ENCODE data around the gene PALM.
"Not testable (repeated sequence)": the region's sequence is repeated elsewhere in the genome, so short reads cannot be mapped to it uniquely, and the experiment has no call there.

Gene PALM

GRCh38 chr19:722553-723101 lies 13.9 kb downstream of the PALM start:
- Histone ChIP-seq H3K27me3 (ENCODE audit: insufficient read depth, low read length) (no peaks in the 10 kb centered on the region), H3K9me3 (ENCODE audit: low read length) (no peaks in the 10 kb centered on the region), H3K4me3 (ENCODE audit: low read length) (no peak overlapping the region), H2AFZ (ENCODE audit: low read depth, low read length) (no peak overlapping the region), H3K4me1 (ENCODE audit: insufficient read depth, low read length) (peaks cover 34% of the 10 kb centered on the region), H3K36me3 (ENCODE audit: insufficient read depth, low read length) (peaks cover 4% of the 10 kb centered on the region)

- Histone ChIP-seq H3K27me3 (ENCODE audit: insufficient read depth, low read length) (no peaks in the 10 kb centered on the region), H3K36me3 (ENCODE audit: insufficient read depth, low read length) (peaks cover 9% of the 10 kb centered on the region), H3K9me3 (ENCODE audit: low read length) (no peaks in the 10 kb centered on the region), H3K4me1 (ENCODE audit: insufficient read depth, low read length) (peaks cover 32% of the 10 kb centered on the region), H3K4me3 (ENCODE audit: low read length) (no peak overlapping the region), H2AFZ (ENCODE audit: low read depth, low read length) (no peak overlapping the region)
These were observed 14.5 kb downstream of the PALM start for GRCh38 chr19:723247-723646.

- no peaks in the 10 kb centered on the region for H3K9me3 ChIP-seq (ENCODE audit: low read length)
- H3K4me1 ChIP-seq (ENCODE audit: insufficient read depth, low read length), result peaks cover 27% of the 10 kb centered on the region
- no peak overlapping the region for H2AFZ ChIP-seq (ENCODE audit: low read depth, low read length)
- H3K27me3 ChIP-seq (ENCODE audit: insufficient read depth, low read length), result no peaks in the 10 kb centered on the region
- peaks cover 9% of the 10 kb centered on the region for H3K36me3 ChIP-seq (ENCODE audit: insufficient read depth, low read length)
- no peak overlapping the region for H3K4me3 ChIP-seq (ENCODE audit: low read length)
These were observed 15.0 kb downstream of the PALM start for GRCh38 chr19:723714-724113.

GRCh38 chr19:725461-726089 lies 16.8 kb downstream of the PALM start:
- Histone ChIP-seq H3K4me1 (ENCODE audit: insufficient read depth, low read length) (peaks cover 15% of the 10 kb centered on the region), H3K4me3 (ENCODE audit: low read length) (no peak overlapping the region), H2AFZ (ENCODE audit: low read depth, low read length) (no peak overlapping the region), H3K9me3 (ENCODE audit: low read length) (no peaks in the 10 kb centered on the region), H3K36me3 (ENCODE audit: insufficient read depth, low read length) (peaks cover 18% of the 10 kb centered on the region), H3K27me3 (ENCODE audit: insufficient read depth, low read length) (no peaks in the 10 kb centered on the region)

GRCh38 chr19:726993-727956 lies 18.5 kb downstream of the PALM start:
- H3K9me3 ChIP-seq (ENCODE audit: low read length), result no peaks in the 10 kb centered on the region
- H3K4me1 ChIP-seq (ENCODE audit: insufficient read depth, low read length), result peaks cover 8% of the 10 kb centered on the region
- H3K36me3 ChIP-seq (ENCODE audit: insufficient read depth, low read length), result peaks cover 26% of the 10 kb centered on the region

GRCh38 chr19:728011-728410 lies 19.3 kb downstream of the PALM start:
- Histone ChIP-seq H2AFZ (ENCODE audit: low read depth, low read length) (no peak overlapping the region), H3K9me3 (ENCODE audit: low read length) (no peaks in the 10 kb centered on the region), H3K27me3 (ENCODE audit: insufficient read depth, low read length) (no peaks in the 10 kb centered on the region), H3K4me1 (ENCODE audit: insufficient read depth, low read length) (peaks cover 5% of the 10 kb centered on the region), H3K36me3 (ENCODE audit: insufficient read depth, low read length) (peaks cover 26% of the 10 kb centered on the region), H3K4me3 (ENCODE audit: low read length) (no peak overlapping the region)

More at GRCh38 chr19:726993-727956, 18.5 kb downstream of the PALM start:
- Histone ChIP-seq H3K4me3 (ENCODE audit: low read length) (no peak overlapping the region), H2AFZ (ENCODE audit: low read depth, low read length) (no peak overlapping the region), H3K27me3 (ENCODE audit: insufficient read depth, low read length) (no peaks in the 10 kb centered on the region)

- H3K27me3 ChIP-seq (ENCODE audit: insufficient read depth, low read length); H2AFZ ChIP-seq (ENCODE audit: low read depth, low read length): not testable (repeated sequence)
- peaks cover 30% of the 10 kb centered on the region for H3K36me3 ChIP-seq (ENCODE audit: insufficient read depth, low read length)
These were observed 20.8 kb downstream of the PALM start for GRCh38 chr19:729564-729963.

GRCh38 chr19:729965-730668 lies 21.4 kb downstream of the PALM start:
- peaks cover 30% of the 10 kb centered on the region for H3K36me3 ChIP-seq (ENCODE audit: insufficient read depth, low read length)

More at GRCh38 chr19:729564-729963, 20.8 kb downstream of the PALM start:
- not testable (repeated sequence) for H3K4me1 ChIP-seq (ENCODE audit: insufficient read depth, low read length); H3K9me3 ChIP-seq (ENCODE audit: low read length); H3K4me3 ChIP-seq (ENCODE audit: low read length)

GRCh38 chr19:731000-731399 lies 22.3 kb downstream of the PALM start:
- H3K36me3 ChIP-seq (ENCODE audit: insufficient read depth, low read length), result peaks cover 33% of the 10 kb centered on the region

More at GRCh38 chr19:729965-730668, 21.4 kb downstream of the PALM start:
- H3K4me3 ChIP-seq (ENCODE audit: low read length), result no peak overlapping the region
- H3K9me3 ChIP-seq (ENCODE audit: low read length), result no peaks in the 10 kb centered on the region
- no peaks in the 10 kb centered on the region for H3K4me1 ChIP-seq (ENCODE audit: insufficient read depth, low read length)
- no peaks in the 10 kb centered on the region for H3K27me3 ChIP-seq (ENCODE audit: insufficient read depth, low read length)
- no peak overlapping the region for H2AFZ ChIP-seq (ENCODE audit: low read depth, low read length)

GRCh38 chr19:732148-733069 lies 23.7 kb downstream of the PALM start:
- Histone ChIP-seq H3K27me3 (ENCODE audit: insufficient read depth, low read length) (no peaks in the 10 kb centered on the region), H2AFZ (ENCODE audit: low read depth, low read length) (no peak overlapping the region), H3K36me3 (ENCODE audit: insufficient read depth, low read length) (peaks cover 37% of the 10 kb centered on the region), H3K4me3 (ENCODE audit: low read length) (no peak overlapping the region), H3K9me3 (ENCODE audit: low read length) (no peaks in the 10 kb centered on the region), H3K4me1 (ENCODE audit: insufficient read depth, low read length) (no peaks in the 10 kb centered on the region)

More at GRCh38 chr19:731000-731399, 22.3 kb downstream of the PALM start:
- Histone ChIP-seq H2AFZ (ENCODE audit: low read depth, low read length) (no peak overlapping the region), H3K27me3 (ENCODE audit: insufficient read depth, low read length) (no peaks in the 10 kb centered on the region), H3K4me3 (ENCODE audit: low read length) (no peak overlapping the region), H3K9me3 (ENCODE audit: low read length) (no peaks in the 10 kb centered on the region), H3K4me1 (ENCODE audit: insufficient read depth, low read length) (no peaks in the 10 kb centered on the region)

- Histone ChIP-seq H3K9me3 (ENCODE audit: low read length) (no peaks in the 10 kb centered on the region), H3K4me3 (ENCODE audit: low read length) (no peak overlapping the region), H3K4me1 (ENCODE audit: insufficient read depth, low read length) (no peaks in the 10 kb centered on the region), H3K36me3 (ENCODE audit: insufficient read depth, low read length) (peaks cover 25% of the 10 kb centered on the region), H3K27me3 (ENCODE audit: insufficient read depth, low read length) (no peaks in the 10 kb centered on the region), H2AFZ (ENCODE audit: low read depth, low read length) (no peak overlapping the region)
These were observed 26.0 kb downstream of the PALM start for GRCh38 chr19:734716-735115.

GRCh38 chr19:736125-736524 lies 27.4 kb downstream of the PALM start:
- no peak overlapping the region for H2AFZ ChIP-seq (ENCODE audit: low read depth, low read length)
- peaks cover 19% of the 10 kb centered on the region for H3K36me3 ChIP-seq (ENCODE audit: insufficient read depth, low read length)
- H3K27me3 ChIP-seq (ENCODE audit: insufficient read depth, low read length), result no peaks in the 10 kb centered on the region
- H3K4me3 ChIP-seq (ENCODE audit: low read length), result no peak overlapping the region
- H3K9me3 ChIP-seq (ENCODE audit: low read length), result no peaks in the 10 kb centered on the region
- no peaks in the 10 kb centered on the region for H3K4me1 ChIP-seq (ENCODE audit: insufficient read depth, low read length)
